HEK293 (cell line): ENCODE data around the gene SKIC8.

Experiments
- CTCF ChIA-PET: fragments of 350-600 bp; formaldehyde crosslinking; extraction: SDS; loops from one replicate; lab custom pipeline; 2021; ENCODE audit warnings: antibody characterized with exemption; lab: Yijun Ruan, JAX
- POLR2A ChIA-PET: fragments of 300-600 bp; formaldehyde crosslinking; extraction: SDS; loops from one replicate; lab custom pipeline; 2020; ENCODE audit warnings: antibody characterized with exemption, inconsistent platforms; lab: Yijun Ruan, JAX
- H3K27ac ChIP-seq: fragments of 200-500 bp; sonication (Bioruptor generic); 2 replicates; pipeline ENCODE4 v1.5.1; 2014; ENCODE audit warnings: low read depth, low read length, control low read depth, inconsistent platforms; ENCODE audit errors: extremely low read depth
- H3K36me3 ChIP-seq, 2 experiments: fragments of 200-500 bp in 1 of 2; sonication (Bioruptor generic) in 1 of 2; 1 replicate in 1 of 2; 2 replicates in 1 of 2; pipeline ENCODE4 v1.5.1; 2014 to 2017; ENCODE audit warnings: inconsistent platforms in 2 of 2, low read length in 2 of 2; ENCODE audit not compliant: control insufficient read depth in 2 of 2, insufficient read depth in 1 of 2
- H3K4me1 ChIP-seq: fragments of 200-500 bp; sonication (Bioruptor generic); 2 replicates; pipeline ENCODE4 v1.5.1; 2014; ENCODE audit warnings: mild to moderate bottlenecking, low read length, inconsistent platforms; ENCODE audit not compliant: control insufficient read depth, insufficient read depth
- H3K4me3 ChIP-seq: 2 replicates; pipeline ENCODE4 v1.5.1; 2011; ENCODE audit warnings: low read depth, mild to moderate bottlenecking, control low read depth, low read length, moderate library complexity
- H3K9me3 ChIP-seq: fragments of 200-500 bp; sonication (Bioruptor generic); 2 replicates; pipeline ENCODE4 v1.5.1; 2014; ENCODE audit warnings: low read depth, low read length, inconsistent platforms; ENCODE audit not compliant: control insufficient read depth, insufficient read depth
- EGR2 ChIP-seq: fragments of 450-650 bp; formaldehyde crosslinking; IDR thresholded peaks from 2 replicates; pipeline ENCODE4 v1.5.1; 2016; ENCODE audit warnings: low read depth, missing biosample characterization, missing genetic modification characterization
- GLI4 ChIP-seq: fragments of 450-650 bp; formaldehyde crosslinking; IDR thresholded peaks from 2 replicates; pipeline ENCODE4 v1.5.1; 2016; ENCODE audit warnings: missing biosample characterization, missing genetic modification characterization
- GLIS1 ChIP-seq: fragments of 450-650 bp; formaldehyde crosslinking; IDR thresholded peaks from 2 replicates; pipeline ENCODE4 v1.5.1; 2016; ENCODE audit warnings: missing biosample characterization, missing genetic modification characterization
- MEIS1 ChIP-seq: sonication (generic); formaldehyde crosslinking; IDR thresholded peaks from 2 replicates; pipeline ENCODE4 v1.8.1; 2022; ENCODE audit warnings: missing genetic modification reagents, mild to moderate bottlenecking, borderline replicate concordance
- ZBTB17 ChIP-seq: fragments of 450-650 bp; formaldehyde crosslinking; IDR thresholded peaks from 2 replicates; pipeline ENCODE4 v1.5.1; 2016; ENCODE audit warnings: missing biosample characterization, missing genetic modification characterization
- ZBTB44 ChIP-seq: fragments of 450-650 bp; IDR thresholded peaks from 2 replicates; pipeline ENCODE4 v1.5.1; 2018; ENCODE audit warnings: missing biosample characterization, mild to moderate bottlenecking, missing genetic modification characterization
- ZNF184 ChIP-seq: fragments of 450-650 bp; IDR thresholded peaks from 2 replicates; pipeline ENCODE4 v1.5.1; 2018; ENCODE audit warnings: missing biosample characterization, mild to moderate bottlenecking, missing genetic modification characterization
- ZNF202 ChIP-seq: fragments of 450-650 bp; formaldehyde crosslinking; IDR thresholded peaks from 2 replicates; pipeline ENCODE4 v1.5.1; 2016; ENCODE audit warnings: missing biosample characterization, missing genetic modification characterization, borderline replicate concordance
- ZNF341 ChIP-seq: fragments of 450-650 bp; formaldehyde crosslinking; IDR thresholded peaks from 2 replicates; pipeline ENCODE4; 2016; ENCODE audit warnings: low read depth, missing biosample characterization, missing genetic modification characterization
- ZNF350 ChIP-seq: fragments of 450-650 bp; formaldehyde crosslinking; IDR thresholded peaks from 2 replicates; pipeline ENCODE4 v1.5.0; 2017; ENCODE audit warnings: missing biosample characterization, mild to moderate bottlenecking, missing genetic modification characterization
- ZNF423 ChIP-seq: fragments of 450-650 bp; formaldehyde crosslinking; IDR thresholded peaks from 2 replicates; pipeline ENCODE4 v1.5.1; 2016; ENCODE audit warnings: missing biosample characterization, missing genetic modification characterization
- ZNF654 ChIP-seq: fragments of 450-650 bp; formaldehyde crosslinking; IDR thresholded peaks from 2 replicates; pipeline ENCODE4 v1.5.1; 2016; ENCODE audit warnings: low read depth, missing biosample characterization, missing genetic modification characterization
- ZSCAN30 ChIP-seq: fragments of 450-650 bp; IDR thresholded peaks from 2 replicates; pipeline ENCODE4 v1.5.1; 2018; ENCODE audit warnings: missing biosample characterization, mild to moderate bottlenecking, missing genetic modification characterization, moderate library complexity
- TF ChIP-seq, protein P1 (sequence below): fragments of 450-650 bp; formaldehyde crosslinking; IDR thresholded peaks from 2 replicates; pipeline ENCODE4 v1.5.1; 2016; ENCODE audit warnings: missing biosample characterization, missing genetic modification characterization
- TF ChIP-seq, protein P2 (sequence below): fragments of 450-650 bp; formaldehyde crosslinking; IDR thresholded peaks from 2 replicates; pipeline ENCODE4 v1.5.1; 2017; ENCODE audit warnings: missing biosample characterization, missing genetic modification characterization
- TF ChIP-seq, protein P3 (sequence below): fragments of 450-650 bp; formaldehyde crosslinking; IDR thresholded peaks from 2 replicates; pipeline ENCODE4 v1.5.1; 2016; ENCODE audit warnings: missing biosample characterization, missing genetic modification characterization
- TF ChIP-seq, protein P4 (sequence below): sonication (generic); formaldehyde crosslinking; IDR thresholded peaks from 2 replicates; pipeline ENCODE4 v1.8.1; 2022; ENCODE audit warnings: mild to moderate bottlenecking, moderate library complexity, missing genetic modification reagents
- TF ChIP-seq, protein P5 (sequence below): fragments of 450-650 bp; formaldehyde crosslinking; IDR thresholded peaks from 2 replicates; pipeline ENCODE4 v1.5.1; 2016; ENCODE audit warnings: missing biosample characterization, missing genetic modification characterization

The SKIC8 gene

GRCh38 chr15:78241017-78241416 lies 58.4 kb downstream of the SKIC8 start:
- Histone ChIP-seq H3K4me3 (no peak overlapping the region), H3K36me3 (no peaks in the 10 kb centered on the region)
- CTCF ChIA-PET = interaction anchor here (0.6 to 10.5 kb wide), 73 partner anchors 9 to 1706 kb away, joined by 3 to 234 read pairs (median 5); partner anchors contain the start of genes CIB2 and IDH3A
- TF ChIP-seq GLIS1 (tag by site-specific recombination) = no peak
- TF ChIP-seq, protein P1, sequence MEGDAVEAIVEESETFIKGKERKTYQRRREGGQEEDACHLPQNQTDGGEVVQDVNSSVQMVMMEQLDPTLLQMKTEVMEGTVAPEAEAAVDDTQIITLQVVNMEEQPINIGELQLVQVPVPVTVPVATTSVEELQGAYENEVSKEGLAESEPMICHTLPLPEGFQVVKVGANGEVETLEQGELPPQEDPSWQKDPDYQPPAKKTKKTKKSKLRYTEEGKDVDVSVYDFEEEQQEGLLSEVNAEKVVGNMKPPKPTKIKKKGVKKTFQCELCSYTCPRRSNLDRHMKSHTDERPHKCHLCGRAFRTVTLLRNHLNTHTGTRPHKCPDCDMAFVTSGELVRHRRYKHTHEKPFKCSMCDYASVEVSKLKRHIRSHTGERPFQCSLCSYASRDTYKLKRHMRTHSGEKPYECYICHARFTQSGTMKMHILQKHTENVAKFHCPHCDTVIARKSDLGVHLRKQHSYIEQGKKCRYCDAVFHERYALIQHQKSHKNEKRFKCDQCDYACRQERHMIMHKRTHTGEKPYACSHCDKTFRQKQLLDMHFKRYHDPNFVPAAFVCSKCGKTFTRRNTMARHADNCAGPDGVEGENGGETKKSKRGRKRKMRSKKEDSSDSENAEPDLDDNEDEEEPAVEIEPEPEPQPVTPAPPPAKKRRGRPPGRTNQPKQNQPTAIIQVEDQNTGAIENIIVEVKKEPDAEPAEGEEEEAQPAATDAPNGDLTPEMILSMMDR = peak; percentile 86
- TF ChIP-seq ZSCAN30 (tag by site-specific recombination) = 0 out of 2 replicates have a peak, but pooled peaks have one; percentile 33
- TF ChIP-seq ZBTB17 (tag by site-specific recombination) = 0 out of 2 replicates have a peak, but pooled peaks have one; percentile 29
- TF ChIP-seq GLI4 (tag by site-specific recombination) = no peak
- no peak for TF ChIP-seq ZNF341 (tag by site-specific recombination)
- peak; percentile 49 for TF ChIP-seq EGR2
- peak; percentile 85 for TF ChIP-seq ZNF654 (tag by site-specific recombination)
- TF ChIP-seq, all 188 proteins: peak for 5
- POLR2A ChIA-PET = interaction anchor here (0.7 kb wide), 1 partner anchor 1751 kb away, joined by 3 read pairs; no protein-coding TSS in a partner anchor
- H3K4me1 ChIP-seq = no peaks in the 10 kb centered on the region
- no peak overlapping the region for H3K27ac ChIP-seq
- H3K9me3 ChIP-seq = no peaks in the 10 kb centered on the region

- TF ChIP-seq ZNF184 (tag by site-specific recombination) (no peak), ZNF350 (no peak)
- TF ChIP-seq, protein P2, sequence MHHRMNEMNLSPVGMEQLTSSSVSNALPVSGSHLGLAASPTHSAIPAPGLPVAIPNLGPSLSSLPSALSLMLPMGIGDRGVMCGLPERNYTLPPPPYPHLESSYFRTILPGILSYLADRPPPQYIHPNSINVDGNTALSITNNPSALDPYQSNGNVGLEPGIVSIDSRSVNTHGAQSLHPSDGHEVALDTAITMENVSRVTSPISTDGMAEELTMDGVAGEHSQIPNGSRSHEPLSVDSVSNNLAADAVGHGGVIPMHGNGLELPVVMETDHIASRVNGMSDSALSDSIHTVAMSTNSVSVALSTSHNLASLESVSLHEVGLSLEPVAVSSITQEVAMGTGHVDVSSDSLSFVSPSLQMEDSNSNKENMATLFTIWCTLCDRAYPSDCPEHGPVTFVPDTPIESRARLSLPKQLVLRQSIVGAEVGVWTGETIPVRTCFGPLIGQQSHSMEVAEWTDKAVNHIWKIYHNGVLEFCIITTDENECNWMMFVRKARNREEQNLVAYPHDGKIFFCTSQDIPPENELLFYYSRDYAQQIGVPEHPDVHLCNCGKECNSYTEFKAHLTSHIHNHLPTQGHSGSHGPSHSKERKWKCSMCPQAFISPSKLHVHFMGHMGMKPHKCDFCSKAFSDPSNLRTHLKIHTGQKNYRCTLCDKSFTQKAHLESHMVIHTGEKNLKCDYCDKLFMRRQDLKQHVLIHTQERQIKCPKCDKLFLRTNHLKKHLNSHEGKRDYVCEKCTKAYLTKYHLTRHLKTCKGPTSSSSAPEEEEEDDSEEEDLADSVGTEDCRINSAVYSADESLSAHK = no peak
- TF ChIP-seq, protein P3, sequence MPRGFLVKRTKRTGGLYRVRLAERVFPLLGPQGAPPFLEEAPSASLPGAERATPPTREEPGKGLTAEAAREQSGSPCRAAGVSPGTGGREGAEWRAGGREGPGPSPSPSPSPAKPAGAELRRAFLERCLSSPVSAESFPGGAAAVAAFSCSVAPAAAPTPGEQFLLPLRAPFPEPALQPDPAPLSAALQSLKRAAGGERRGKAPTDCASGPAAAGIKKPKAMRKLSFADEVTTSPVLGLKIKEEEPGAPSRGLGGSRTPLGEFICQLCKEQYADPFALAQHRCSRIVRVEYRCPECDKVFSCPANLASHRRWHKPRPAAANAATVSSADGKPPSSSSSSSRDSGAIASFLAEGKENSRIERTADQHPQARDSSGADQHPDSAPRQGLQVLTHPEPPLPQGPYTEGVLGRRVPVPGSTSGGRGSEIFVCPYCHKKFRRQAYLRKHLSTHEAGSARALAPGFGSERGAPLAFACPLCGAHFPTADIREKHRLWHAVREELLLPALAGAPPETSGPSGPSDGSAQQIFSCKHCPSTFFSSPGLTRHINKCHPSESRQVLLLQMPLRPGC = no peak
- Histone ChIP-seq H3K4me3 (no peak overlapping the region), H3K27ac (no peak overlapping the region), H3K9me3 (no peaks in the 10 kb centered on the region), H3K4me1 (no peaks in the 10 kb centered on the region), H3K36me3 (no peaks in the 10 kb centered on the region)
- ChIA-PET CTCF (interaction anchor here (0.6 to 10.5 kb wide), 50 partner anchors 8 to 1100 kb away, joined by 3 to 234 read pairs (median 8); partner anchors contain the start of genes CIB2, IDH3A and SKIC8), POLR2A (no interaction called here)
Measured at GRCh38 chr15:78239811-78240210, 59.6 kb downstream of the SKIC8 start.

- POLR2A ChIA-PET = interaction anchor here (1.2 kb wide), 1 partner anchor 106 kb away, joined by 3 read pairs; the partner anchor contains the start of gene CIB2
Measured at GRCh38 chr15:78237146-78237545, 62.3 kb downstream of the SKIC8 start.

More at GRCh38 chr15:78237146-78237545, 62.3 kb downstream of the SKIC8 start:
- TF ChIP-seq, protein P4, sequence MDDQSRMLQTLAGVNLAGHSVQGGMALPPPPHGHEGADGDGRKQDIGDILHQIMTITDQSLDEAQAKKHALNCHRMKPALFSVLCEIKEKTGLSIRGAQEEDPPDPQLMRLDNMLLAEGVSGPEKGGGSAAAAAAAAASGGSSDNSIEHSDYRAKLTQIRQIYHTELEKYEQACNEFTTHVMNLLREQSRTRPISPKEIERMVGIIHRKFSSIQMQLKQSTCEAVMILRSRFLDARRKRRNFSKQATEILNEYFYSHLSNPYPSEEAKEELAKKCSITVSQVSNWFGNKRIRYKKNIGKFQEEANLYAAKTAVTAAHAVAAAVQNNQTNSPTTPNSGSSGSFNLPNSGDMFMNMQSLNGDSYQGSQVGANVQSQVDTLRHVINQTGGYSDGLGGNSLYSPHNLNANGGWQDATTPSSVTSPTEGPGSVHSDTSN (CRISPR knock-in tag) = no peak
- TF ChIP-seq ZNF423 (tag by site-specific recombination) (no peak), ZBTB44 (tag by site-specific recombination) (no peak), MEIS1 (CRISPR knock-in tag) (no peak), ZNF202 (no peak)
- TF ChIP-seq, protein P5, sequence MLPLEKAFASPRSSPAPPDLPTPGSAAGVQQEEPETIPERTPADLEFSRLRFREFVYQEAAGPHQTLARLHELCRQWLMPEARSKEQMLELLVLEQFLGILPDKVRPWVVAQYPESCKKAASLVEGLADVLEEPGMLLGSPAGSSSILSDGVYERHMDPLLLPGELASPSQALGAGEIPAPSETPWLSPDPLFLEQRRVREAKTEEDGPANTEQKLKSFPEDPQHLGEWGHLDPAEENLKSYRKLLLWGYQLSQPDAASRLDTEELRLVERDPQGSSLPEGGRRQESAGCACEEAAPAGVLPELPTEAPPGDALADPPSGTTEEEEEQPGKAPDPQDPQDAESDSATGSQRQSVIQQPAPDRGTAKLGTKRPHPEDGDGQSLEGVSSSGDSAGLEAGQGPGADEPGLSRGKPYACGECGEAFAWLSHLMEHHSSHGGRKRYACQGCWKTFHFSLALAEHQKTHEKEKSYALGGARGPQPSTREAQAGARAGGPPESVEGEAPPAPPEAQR (tag by site-specific recombination) = no peak
- Histone ChIP-seq H3K4me3 (no peak overlapping the region), H3K27ac (no peak overlapping the region), H3K9me3 (no peaks in the 10 kb centered on the region), H3K36me3 (no peaks in the 10 kb centered on the region), H3K4me1 (no peaks in the 10 kb centered on the region)
- CTCF ChIA-PET = interaction anchor here (0.6 to 10.5 kb wide), 6 partner anchors 10 to 278 kb away, joined by 3 to 234 read pairs (median 4); partner anchors contain the start of gene CIB2
